ENCODE measurements around the gene OR2V1.

DNA sequence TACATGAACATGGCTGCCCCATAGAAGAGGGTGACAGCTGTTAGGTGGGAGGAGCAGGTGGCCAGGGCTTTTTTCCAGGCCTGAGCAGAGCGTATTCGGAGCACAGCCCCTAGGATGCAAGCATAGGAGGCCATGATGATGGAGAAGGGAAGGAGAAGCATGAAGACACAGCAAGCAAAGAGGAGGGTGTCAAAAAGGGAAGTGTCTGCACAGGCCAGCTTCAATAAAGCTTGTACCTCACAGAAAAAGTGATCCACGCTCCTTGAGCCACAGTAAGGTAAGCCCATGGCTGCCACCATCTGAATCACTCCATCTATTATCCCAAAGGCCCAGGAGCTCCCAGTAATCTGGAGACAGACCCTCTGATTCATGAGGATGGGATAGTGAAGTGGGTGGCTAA is 6.4 kb downstream of the OR2V1 start:
- TF ChIP-seq, protein P1, sequence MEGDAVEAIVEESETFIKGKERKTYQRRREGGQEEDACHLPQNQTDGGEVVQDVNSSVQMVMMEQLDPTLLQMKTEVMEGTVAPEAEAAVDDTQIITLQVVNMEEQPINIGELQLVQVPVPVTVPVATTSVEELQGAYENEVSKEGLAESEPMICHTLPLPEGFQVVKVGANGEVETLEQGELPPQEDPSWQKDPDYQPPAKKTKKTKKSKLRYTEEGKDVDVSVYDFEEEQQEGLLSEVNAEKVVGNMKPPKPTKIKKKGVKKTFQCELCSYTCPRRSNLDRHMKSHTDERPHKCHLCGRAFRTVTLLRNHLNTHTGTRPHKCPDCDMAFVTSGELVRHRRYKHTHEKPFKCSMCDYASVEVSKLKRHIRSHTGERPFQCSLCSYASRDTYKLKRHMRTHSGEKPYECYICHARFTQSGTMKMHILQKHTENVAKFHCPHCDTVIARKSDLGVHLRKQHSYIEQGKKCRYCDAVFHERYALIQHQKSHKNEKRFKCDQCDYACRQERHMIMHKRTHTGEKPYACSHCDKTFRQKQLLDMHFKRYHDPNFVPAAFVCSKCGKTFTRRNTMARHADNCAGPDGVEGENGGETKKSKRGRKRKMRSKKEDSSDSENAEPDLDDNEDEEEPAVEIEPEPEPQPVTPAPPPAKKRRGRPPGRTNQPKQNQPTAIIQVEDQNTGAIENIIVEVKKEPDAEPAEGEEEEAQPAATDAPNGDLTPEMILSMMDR (IDR thresholded peaks at IDR 0.05): no peak
- no peak for TF ChIP-seq POLR2A (IDR thresholded peaks at IDR 0.05)
